Measurements from ENCODE around the gene DMD.
A peak's percentile ranks its signal among the peaks of the same experiment; 100 is the strongest.
"Not testable (repeated sequence)": the region's sequence is repeated elsewhere in the genome, so short reads cannot be mapped to it uniquely, and the experiment has no call there.

DMD gene

GRCh38 chrX:32246675-32247074, 964.7 kb downstream of the DMD start:
- H3K4me3 ChIP-seq (ENCODE audit: low read depth, low read length) = not testable (repeated sequence)
- peak; percentile 39 for DNase-seq (ENCODE audit: low read depth)
- peak; percentile 43 for TF ChIP-seq CTCF (IDR thresholded peaks at IDR 0.05; ENCODE audit: low read depth, low read length)

- H3K4me3 ChIP-seq (ENCODE audit: low read depth, low read length) = no peak overlapping the region
- TF ChIP-seq MAX (IDR thresholded peaks at IDR 0.05; ENCODE audit: low read depth, low read length) (no peak), POLR2A (IDR thresholded peaks at IDR 0.05; ENCODE audit: extremely low read depth, insufficient read length) (no peak), MYC (IDR thresholded peaks at IDR 0.05; ENCODE audit: low read depth, low read length) (no peak), CTCF (IDR thresholded peaks at IDR 0.05; ENCODE audit: low read depth, low read length) (no peak)
- DNase-seq (ENCODE audit: low read depth) = no peak
These were observed 1015.7 kb downstream of the DMD start for GRCh38 chrX:32195611-32196010.

- TF ChIP-seq CTCF (IDR thresholded peaks at IDR 0.05; ENCODE audit: low read depth, low read length) (no peak), MAX (IDR thresholded peaks at IDR 0.05; ENCODE audit: low read depth, low read length) (no peak), POLR2A (IDR thresholded peaks at IDR 0.05; ENCODE audit: extremely low read depth, insufficient read length) (no peak), MYC (IDR thresholded peaks at IDR 0.05; ENCODE audit: low read depth, low read length) (no peak)
- DNase-seq (ENCODE audit: low read depth) = no peak
- H3K4me3 ChIP-seq (ENCODE audit: low read depth, low read length) = no peak overlapping the region
These were observed 1020.0 kb downstream of the DMD start for GRCh38 chrX:32191316-32191715.

- H3K4me3 ChIP-seq (ENCODE audit: low read depth, low read length) = no peak overlapping the region
- TF ChIP-seq POLR2A (IDR thresholded peaks at IDR 0.05; ENCODE audit: extremely low read depth, insufficient read length) = no peak
- no peak for TF ChIP-seq CTCF (IDR thresholded peaks at IDR 0.05; ENCODE audit: low read depth, low read length)
- no peak for TF ChIP-seq MYC (IDR thresholded peaks at IDR 0.05; ENCODE audit: low read depth, low read length)
- TF ChIP-seq MAX (IDR thresholded peaks at IDR 0.05; ENCODE audit: low read depth, low read length) = no peak
- DNase-seq (ENCODE audit: low read depth) = no peak
These were observed 1026.2 kb downstream of the DMD start for GRCh38 chrX:32185160-32185559.

- DNase-seq (ENCODE audit: low read depth) = no peak
- no peak for TF ChIP-seq CTCF (IDR thresholded peaks at IDR 0.05; ENCODE audit: low read depth, low read length)
- TF ChIP-seq MYC (IDR thresholded peaks at IDR 0.05; ENCODE audit: low read depth, low read length) = no peak
- no peak for TF ChIP-seq MAX (IDR thresholded peaks at IDR 0.05; ENCODE audit: low read depth, low read length)
- no peak for TF ChIP-seq POLR2A (IDR thresholded peaks at IDR 0.05; ENCODE audit: extremely low read depth, insufficient read length)
- no peak overlapping the region for H3K4me3 ChIP-seq (ENCODE audit: low read depth, low read length)
These were observed 1028.3 kb downstream of the DMD start for GRCh38 chrX:32183066-32183465.

- no peak for TF ChIP-seq MAX (IDR thresholded peaks at IDR 0.05; ENCODE audit: low read depth, low read length)
- no peak for TF ChIP-seq CTCF (IDR thresholded peaks at IDR 0.05; ENCODE audit: low read depth, low read length)
- TF ChIP-seq POLR2A (IDR thresholded peaks at IDR 0.05; ENCODE audit: extremely low read depth, insufficient read length) = no peak
- no peak for TF ChIP-seq MYC (IDR thresholded peaks at IDR 0.05; ENCODE audit: low read depth, low read length)
- no peak overlapping the region for H3K4me3 ChIP-seq (ENCODE audit: low read depth, low read length)
- DNase-seq (ENCODE audit: low read depth) = no peak
These were observed 1034.8 kb downstream of the DMD start for GRCh38 chrX:32176510-32176909.

Data from NB4 (cell line).